Astrocyte (in vitro differentiated cells and primary cell): ENCODE results near the gene GPHN.

Experiments used
- EZH2 ChIP-seq: IDR thresholded peaks from 2 replicates; pipeline ENCODE4 v1.6.1; 2012; ENCODE audit warnings: mild to moderate bottlenecking, low read length, inconsistent platforms; ENCODE audit not compliant: insufficient read depth
- TF ChIP-seq, protein P1 (sequence below): IDR thresholded peaks from 2 replicates; pipeline ENCODE4 v1.5.1; 2011; ENCODE audit warnings: low read depth, mild to moderate bottlenecking, inconsistent platforms, low read length, moderate library complexity; ENCODE audit not compliant: insufficient read depth

DNA sequence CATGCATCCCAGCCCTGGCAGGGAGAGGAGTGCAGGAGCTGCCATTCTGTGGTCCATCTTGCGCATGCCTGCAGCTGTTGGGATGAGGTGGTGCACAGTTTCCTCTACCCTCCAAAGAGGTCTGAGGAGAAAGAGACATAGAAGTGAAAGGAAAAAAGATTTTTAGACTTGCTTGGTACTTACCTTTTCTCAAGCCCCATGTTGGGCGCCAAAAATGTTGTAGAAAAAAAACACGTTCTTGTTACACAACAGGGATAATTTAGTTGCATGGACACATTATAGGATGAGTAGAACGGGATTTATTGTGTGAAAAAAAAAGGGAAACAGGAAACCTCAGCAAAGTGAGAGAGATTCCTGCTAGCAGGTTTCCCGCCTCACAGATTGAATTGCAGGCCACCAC, 436.9 kb downstream of the GPHN start:
- no peak for TF ChIP-seq EZH2
- TF ChIP-seq, protein P1, sequence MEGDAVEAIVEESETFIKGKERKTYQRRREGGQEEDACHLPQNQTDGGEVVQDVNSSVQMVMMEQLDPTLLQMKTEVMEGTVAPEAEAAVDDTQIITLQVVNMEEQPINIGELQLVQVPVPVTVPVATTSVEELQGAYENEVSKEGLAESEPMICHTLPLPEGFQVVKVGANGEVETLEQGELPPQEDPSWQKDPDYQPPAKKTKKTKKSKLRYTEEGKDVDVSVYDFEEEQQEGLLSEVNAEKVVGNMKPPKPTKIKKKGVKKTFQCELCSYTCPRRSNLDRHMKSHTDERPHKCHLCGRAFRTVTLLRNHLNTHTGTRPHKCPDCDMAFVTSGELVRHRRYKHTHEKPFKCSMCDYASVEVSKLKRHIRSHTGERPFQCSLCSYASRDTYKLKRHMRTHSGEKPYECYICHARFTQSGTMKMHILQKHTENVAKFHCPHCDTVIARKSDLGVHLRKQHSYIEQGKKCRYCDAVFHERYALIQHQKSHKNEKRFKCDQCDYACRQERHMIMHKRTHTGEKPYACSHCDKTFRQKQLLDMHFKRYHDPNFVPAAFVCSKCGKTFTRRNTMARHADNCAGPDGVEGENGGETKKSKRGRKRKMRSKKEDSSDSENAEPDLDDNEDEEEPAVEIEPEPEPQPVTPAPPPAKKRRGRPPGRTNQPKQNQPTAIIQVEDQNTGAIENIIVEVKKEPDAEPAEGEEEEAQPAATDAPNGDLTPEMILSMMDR, result no peak
